GM12878 (cell line): Measurements from ENCODE around the gene RSBN1L. TPM values are rescaled to one million over a fixed set of nuclear protein-coding genes. Genes with fewer than 3 reads are reported as not detected.

Experiments
- ATAC-seq: fragments of 200-7000 bp; cut with Tn5 transposase; 3 replicates; pipeline ENCODE4 v1.9.1; 2020; ENCODE audit warnings: mild to moderate bottlenecking, moderate library complexity
- BruUV-seq: library from RNA; stranded (reverse); fragments of 400-500 nt; replicated peaks from 2 replicates; lab custom pipeline; 2021; lab: Mats Ljungman, UMichigan
- CTCF ChIA-PET: fragments of 300-600 bp; sonication (Branson Sonifier 250); formaldehyde crosslinking; extraction: SDS; loops from one replicate; lab custom pipeline; 2021; ENCODE audit warnings: inconsistent platforms; lab: Yijun Ruan, JAX
- POLR2A ChIA-PET: fragments of 350-600 bp; formaldehyde crosslinking; extraction: SDS; loops from one replicate; lab custom pipeline; 2021; ENCODE audit warnings: inconsistent platforms; lab: Charles Lee
- RAD21 ChIA-PET: fragments of 300-600 bp; sonication (Branson Sonifier 250); formaldehyde crosslinking; loops from one replicate; lab custom pipeline; 2023; ENCODE audit warnings: antibody characterized with exemption; ENCODE audit not compliant: unreplicated experiment; lab: Charles Lee
- SMC1A ChIA-PET: fragments of 300-600 bp; sonication (Branson Sonifier 250); formaldehyde crosslinking; loops from one replicate; lab custom pipeline; 2023; ENCODE audit not compliant: unreplicated experiment, uncharacterized antibody; lab: Charles Lee
- DNase-seq: peaks from one replicate; pipeline ENCODE4 v3.0.0-alpha.2; 2011; ENCODE audit warnings: low read depth, low spot score
- FAIRE-seq: peaks from 3 replicates; lab custom pipeline; 2011; peaks lifted over from hg19 to GRCh38; lab: Jason Lieb, UNC
- H2AFZ ChIP-seq: 2 replicates; pipeline ENCODE4 v1.6.0; 2011; ENCODE audit warnings: low read depth, low read length, control low read depth; ENCODE audit not compliant: control insufficient read depth
- H3K27ac ChIP-seq: 2 replicates; pipeline ENCODE4 v1.5.1; 2011; ENCODE audit warnings: control low read depth; ENCODE audit not compliant: control insufficient read depth, insufficient read depth
- H3K27me3 ChIP-seq, 2 experiments: replicated peaks in 1 of 2; 2 replicates each; pipeline versions ENCODE4 v1.6.0 to v1.6.1; 2011; ENCODE audit warnings: low read length in 1 of 2; ENCODE audit not compliant: control insufficient read depth in 2 of 2, insufficient read depth in 2 of 2
- H3K36me3 ChIP-seq, 2 experiments: 2 replicates each; pipeline ENCODE4 v1.5.1; 2011; ENCODE audit warnings: low read length in 1 of 2; ENCODE audit not compliant: control insufficient read depth in 2 of 2, insufficient read depth in 2 of 2
- H3K4me1 ChIP-seq: 2 replicates; pipeline ENCODE4 v1.6.1; 2011; ENCODE audit warnings: mild to moderate bottlenecking, low read length, moderate library complexity, mixed read lengths; ENCODE audit not compliant: control insufficient read depth, insufficient read depth
- H3K4me2 ChIP-seq: 2 replicates; pipeline ENCODE4 v1.6.0; 2011; ENCODE audit warnings: control low read depth; ENCODE audit not compliant: control insufficient read depth, insufficient read depth
- H3K4me3 ChIP-seq: fragments of 200-600 bp; sonication (generic); 2 replicates; pipeline ENCODE4 v1.5.1; 2016
- H3K79me2 ChIP-seq: 2 replicates; pipeline ENCODE4 v1.6.0; 2011; ENCODE audit warnings: low read length; ENCODE audit not compliant: control insufficient read depth, insufficient read depth
- H3K9ac ChIP-seq: 2 replicates; pipeline ENCODE4 v1.8.0; 2011; ENCODE audit warnings: low read length, control low read depth, mixed read lengths; ENCODE audit not compliant: control insufficient read depth, insufficient read depth
- H3K9me3 ChIP-seq: replicated peaks from 3 replicates; pipeline ENCODE4 v1.5.1; 2011; ENCODE audit warnings: mild to moderate bottlenecking, low read length; ENCODE audit not compliant: control insufficient read depth, insufficient read depth
- H4K20me1 ChIP-seq: 2 replicates; pipeline ENCODE4 v1.6.0; 2011; ENCODE audit not compliant: control insufficient read depth, insufficient read depth
- CHD1 ChIP-seq: IDR thresholded peaks from 2 replicates; pipeline ENCODE4 v1.6.1; 2012; ENCODE audit warnings: low read depth, low read length, improper control_type of control experiment
- E2F8 ChIP-seq: fragments of 450-650 bp; IDR thresholded peaks from 2 replicates; pipeline ENCODE4 v1.6.1; 2018; ENCODE audit warnings: mild to moderate bottlenecking, low read depth, moderate library complexity; ENCODE audit not compliant: partially characterized antibody
- E4F1 ChIP-seq: fragments of 450-650 bp; IDR thresholded peaks from 2 replicates; pipeline ENCODE4 v1.6.1; 2018; ENCODE audit warnings: borderline replicate concordance, mild to moderate bottlenecking; ENCODE audit not compliant: partially characterized antibody
- FOS ChIP-seq: IDR thresholded peaks from 3 replicates; pipeline ENCODE4 v1.6.1; 2011; ENCODE audit warnings: borderline replicate concordance; ENCODE audit not compliant: insufficient read length; ENCODE audit errors: extremely low read depth
- GABPA ChIP-seq: IDR thresholded peaks from 2 replicates; pipeline ENCODE4 v1.6.1; 2014; ENCODE audit warnings: antibody characterized with exemption, low read depth, mild to moderate bottlenecking, inconsistent platforms
- GATAD2B ChIP-seq: fragments of 450-650 bp; conservative IDR thresholded peaks from 2 replicates; pipeline ENCODE4 v1.6.1; 2017; ENCODE audit warnings: low read depth, mild to moderate bottlenecking, moderate library complexity
- JUND ChIP-seq: IDR thresholded peaks from 2 replicates; pipeline ENCODE4 v1.6.1; 2012; ENCODE audit warnings: low read depth, mild to moderate bottlenecking, low read length, improper control_type of control experiment, moderate library complexity
- KAT2A ChIP-seq: conservative IDR thresholded peaks from 2 replicates; pipeline ENCODE4 v1.6.1; 2011; ENCODE audit warnings: low read depth, low read length; ENCODE audit not compliant: control insufficient read depth
- KLF5 ChIP-seq: fragments of 450-650 bp; IDR thresholded peaks from 2 replicates; pipeline ENCODE4 v1.6.1; 2014; ENCODE audit warnings: mild to moderate bottlenecking; ENCODE audit not compliant: partially characterized antibody
- RBBP5 ChIP-seq: fragments of 200-600 bp; sonication (generic); conservative IDR thresholded peaks from 2 replicates; pipeline ENCODE4 v1.6.1; 2016
- TAF1 ChIP-seq: IDR thresholded peaks from 2 replicates; pipeline ENCODE4 v1.6.1; 2011; ENCODE audit warnings: mild to moderate bottlenecking, low read depth, low read length, borderline replicate concordance
- TARDBP ChIP-seq: IDR thresholded peaks from 2 replicates; pipeline ENCODE4 v1.6.1; 2016; ENCODE audit warnings: borderline replicate concordance
- TCF7 ChIP-seq: IDR thresholded peaks from 2 replicates; pipeline ENCODE4 v1.6.1; 2014; ENCODE audit warnings: antibody characterized with exemption, borderline replicate concordance
- YBX1 ChIP-seq: fragments of 450-650 bp; IDR thresholded peaks from 2 replicates; pipeline ENCODE4 v1.6.1; 2016; ENCODE audit warnings: antibody characterized with exemption
- ZBTB4 ChIP-seq: fragments of 450-650 bp; formaldehyde crosslinking; IDR thresholded peaks from 2 replicates; pipeline ENCODE4 v1.4.0; 2022; ENCODE audit warnings: mild to moderate bottlenecking, moderate library complexity
- WGBS: methylation state at CpG from one replicate; pipeline ENCODE4 v1.1.6; 2016; ENCODE audit warnings: low lambda C conversion rate; ENCODE audit not compliant: insufficient replicate concordance, insufficient coverage; ENCODE audit errors: missing lambda C conversion rate; 5-methylcytosine and 5-hydroxymethylcytosine counted together
- in situ Hi-C: fragments of 300-500 bp; cut with MboI; formaldehyde crosslinking; loops from 9 replicates; pipeline ENCODE4 v1.14.3; 2018; ENCODE audit warnings: mixed read lengths
- intact Hi-C: fragments of 100-400 bp; cut with micrococcal nuclease; formaldehyde crosslinking; loops from one replicate; pipeline ENCODE4 v1.14.2; 2022; ENCODE audit not compliant: unreplicated experiment
- polyA plus RNA-seq, 11 experiments: library from polyadenylated mRNA; depleted of rRNA in 4 of 11; unstranded in 6 of 11; stranded (reverse) in 5 of 11; fragments of >200 nt; fragmentation: Nextera tagmentation in 4 of 11; fragmentation: Illumina TruSeq in 1 of 11; extraction: Ambion mirVana in 4 of 11; extraction: Trizol in 1 of 11; gene quantifications; 1 replicate in 1 of 11; 2 replicates in 10 of 11; pipeline versions ENCODE4 v1.2.1 to v1.2.3, GENCODE V29; 2011 to 2016; ENCODE audit warnings: inconsistent platforms in 2 of 11, missing spikeins in 2 of 11, low read depth in 1 of 11
- total RNA-seq, 4 experiments: library from RNA; depleted of rRNA in 3 of 4; stranded (reverse); fragments of >200 nt in 3 of 4; fragmentation: Illumina TruSeq in 1 of 4; extraction: Trizol in 1 of 4; gene quantifications; 2 replicates each; pipeline versions ENCODE4 v1.2.1 to v1.2.3, GENCODE V29; 2013 to 2021

Gene RSBN1L
- total and polyA plus RNA-seq, 10 of the 15 experiments (the other 5 are each of a cell fraction or from before 2014, with no cell fraction given) = 4.5 to 23.7 (median 10.3) TPM

GRCh38 chr7:77655836-77656455 lies 40.3 kb upstream of the RSBN1L start:
- WGBS = 88% methylated on average over 9 of the region's 9 CpGs
- no peak for FAIRE-seq
- no peaks in the 10 kb centered on the region for H3K9me3 ChIP-seq
- no peak overlapping the region for H3K4me3 ChIP-seq
- no peaks in the 10 kb centered on the region; a peak in 1 of 4 replicates for H3K36me3 ChIP-seq
- no peak overlapping the region for H3K4me2 ChIP-seq
- no peaks in the 10 kb centered on the region for H4K20me1 ChIP-seq
- no peaks in the 10 kb centered on the region for H3K79me2 ChIP-seq
- TF ChIP-seq CHD1 (no peak), E2F8 (no peak), GABPA (no peak), TARDBP (no peak), ZBTB4 (CRISPR knock-in tag) (no peak), GATAD2B (no peak), FOS (no peak), TCF7 (no peak), E4F1 (no peak), TAF1 (no peak), KLF5 (no peak), KAT2A (no peak), JUND (no peak), YBX1 (no peak), RBBP5 (no peak)
- TF ChIP-seq, all 136 proteins: peak for 0
- SMC1A ChIA-PET = interaction anchor here (0.6 to 6.6 kb wide), 9 partner anchors 18 to 421 kb away, joined by 3 to 75 read pairs (median 4); no protein-coding TSS in a partner anchor
- Histone ChIP-seq H3K4me1 (no peaks in the 10 kb centered on the region), H3K9ac (no peak overlapping the region), H3K27me3 (no peaks in the 10 kb centered on the region), H3K27ac (no peak overlapping the region), H2AFZ (no peak overlapping the region)
- no peak for DNase-seq
- intact Hi-C loops = loop anchor here (5.0 kb wide), 2 partner anchors 281 to 386 kb away; no protein-coding TSS in a partner anchor
- POLR2A ChIA-PET = no interaction called here
- RAD21 ChIA-PET = interaction anchor here (0.9 to 4.2 kb wide), 4 partner anchors 101 to 384 kb away, joined by 3 to 32 read pairs (median 3); partner anchors contain the start of gene GSAP
- no TSS peak for BruUV-seq
- in situ Hi-C loops = loop anchor here (5.0 to 10.0 kb wide), 2 partner anchors 96 to 279 kb away; no protein-coding TSS in a partner anchor
- CTCF ChIA-PET = interaction anchor here (0.6 to 14.1 kb wide), 14 partner anchors 9 to 473 kb away, joined by 3 to 225 read pairs (median 4); no protein-coding TSS in a partner anchor
- ATAC-seq = no peak
